Gastrocnemius medialis (tissue), 4 donors: Measurements from ENCODE around the gene TMC2.

Source experiments
- POLR2A ChIP-seq, 2 donors: fragments of 450-650 bp; IDR thresholded peaks; one replicate each; pipeline ENCODE4 v1.6.1; 2017; ENCODE audit warnings: antibody characterized with exemption in 2 of 2, mild to moderate bottlenecking in 2 of 2, moderate library complexity in 2 of 2
- TF ChIP-seq, protein P1 (sequence below), 5 experiments: fragments of 450-650 bp in 3 of 5; fragments of 200-600 bp in 2 of 5; sonication (generic) in 2 of 5; IDR thresholded peaks in 4 of 5; conservative IDR thresholded peaks in 1 of 5; 1 replicate in 4 of 5; 2 replicates in 1 of 5; pipeline ENCODE4 v1.5.1; 2016 to 2019; ENCODE audit warnings: antibody characterized with exemption in 5 of 5, mild to moderate bottlenecking in 3 of 5, moderate library complexity in 3 of 5

DNA sequence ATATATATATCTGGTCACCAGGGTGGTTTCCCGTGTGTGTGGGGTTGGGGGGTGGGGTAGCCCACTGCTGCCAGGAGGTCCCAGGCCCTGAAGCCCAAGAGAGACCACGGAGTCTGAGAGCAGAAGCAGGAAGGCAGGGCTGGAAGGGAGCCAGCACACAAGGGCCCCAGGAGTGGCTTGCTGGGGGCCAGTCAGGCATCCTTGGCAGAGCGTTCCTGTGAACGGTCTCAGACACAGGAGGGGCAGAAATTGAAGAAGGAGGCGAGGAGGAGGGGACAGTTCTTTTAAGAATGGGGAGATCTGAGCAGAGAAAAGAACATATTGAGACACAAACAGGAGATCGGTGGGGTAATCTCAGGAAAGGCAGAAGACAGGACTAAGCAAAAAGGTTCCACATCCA lies 154.3 kb downstream of the TMC2 start:
- TF ChIP-seq POLR2A (IDR thresholded peaks at IDR 0.05) = no peak
- TF ChIP-seq, protein P1, sequence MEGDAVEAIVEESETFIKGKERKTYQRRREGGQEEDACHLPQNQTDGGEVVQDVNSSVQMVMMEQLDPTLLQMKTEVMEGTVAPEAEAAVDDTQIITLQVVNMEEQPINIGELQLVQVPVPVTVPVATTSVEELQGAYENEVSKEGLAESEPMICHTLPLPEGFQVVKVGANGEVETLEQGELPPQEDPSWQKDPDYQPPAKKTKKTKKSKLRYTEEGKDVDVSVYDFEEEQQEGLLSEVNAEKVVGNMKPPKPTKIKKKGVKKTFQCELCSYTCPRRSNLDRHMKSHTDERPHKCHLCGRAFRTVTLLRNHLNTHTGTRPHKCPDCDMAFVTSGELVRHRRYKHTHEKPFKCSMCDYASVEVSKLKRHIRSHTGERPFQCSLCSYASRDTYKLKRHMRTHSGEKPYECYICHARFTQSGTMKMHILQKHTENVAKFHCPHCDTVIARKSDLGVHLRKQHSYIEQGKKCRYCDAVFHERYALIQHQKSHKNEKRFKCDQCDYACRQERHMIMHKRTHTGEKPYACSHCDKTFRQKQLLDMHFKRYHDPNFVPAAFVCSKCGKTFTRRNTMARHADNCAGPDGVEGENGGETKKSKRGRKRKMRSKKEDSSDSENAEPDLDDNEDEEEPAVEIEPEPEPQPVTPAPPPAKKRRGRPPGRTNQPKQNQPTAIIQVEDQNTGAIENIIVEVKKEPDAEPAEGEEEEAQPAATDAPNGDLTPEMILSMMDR (IDR thresholded peaks at IDR 0.05 in 4 of 5, conservative IDR thresholded peaks at IDR 0.05 in 1 of 5) = no peak
